Natural killer cell (primary cell): ENCODE measurements around the gene RECK. TPM values are rescaled to one million over a fixed set of nuclear protein-coding genes. Genes with fewer than 3 reads are reported as not detected.

ENCODE experiments used
- ATAC-seq, 3 donors: fragments of 150-1000 bp in 2 of 3; fragments of 200-7000 bp in 1 of 3; cut with Tn5 transposase; 1 replicate in 1 of 3; 2 replicates in 2 of 3; pipeline ENCODE4 v1.10.0; 2021; ENCODE audit warnings: mild to moderate bottlenecking in 2 of 3, moderate library complexity in 2 of 3
- DNase-seq, 2 donors: peaks; one replicate each; pipeline versions ENCODE4 v3.0.0 to v3.0.0-alpha.2; 2013 to 2021; ENCODE audit warnings: mixed read lengths in 1 of 2
- H3K27ac ChIP-seq: one replicate; pipeline ENCODE4 v1.5.1; 2013; ENCODE audit warnings: mild to moderate bottlenecking, low read length
- H3K27me3 ChIP-seq: one replicate; pipeline ENCODE4 v1.6.1; 2013; ENCODE audit warnings: low read length; ENCODE audit not compliant: control insufficient read depth, insufficient read depth
- H3K36me3 ChIP-seq: one replicate; pipeline ENCODE4 v1.6.1; 2013; ENCODE audit warnings: low read length; ENCODE audit not compliant: control insufficient read depth, insufficient read depth
- H3K4me1 ChIP-seq: one replicate; pipeline ENCODE4 v1.6.1; 2013; ENCODE audit warnings: low read length; ENCODE audit not compliant: control insufficient read depth, insufficient read depth
- H3K4me3 ChIP-seq: one replicate; pipeline ENCODE4 v1.5.1; 2013; ENCODE audit warnings: low read length
- H3K9me3 ChIP-seq: one replicate; pipeline ENCODE4 v1.6.1; 2013; ENCODE audit warnings: low read length; ENCODE audit not compliant: control insufficient read depth, insufficient read depth
- H3K27ac Mint-ChIP-seq, 2 donors: one replicate each; pipeline ENCODE4 v1.8.0; 2022; ENCODE audit warnings: mild to moderate bottlenecking in 2 of 2, mixed read lengths in 2 of 2, moderate library complexity in 1 of 2
- H3K27me3 Mint-ChIP-seq, 2 donors: one replicate each; pipeline ENCODE4 v1.8.0; 2022; ENCODE audit warnings: low read depth in 2 of 2, mixed read lengths in 2 of 2
- H3K36me3 Mint-ChIP-seq: one replicate; pipeline ENCODE4 v1.8.0; 2022; ENCODE audit warnings: mixed read lengths
- H3K4me1 Mint-ChIP-seq, 2 donors: one replicate each; pipeline ENCODE4 v1.8.0; 2022; ENCODE audit warnings: mixed read lengths in 2 of 2
- H3K4me3 Mint-ChIP-seq: one replicate; pipeline ENCODE4 v1.8.0; 2022; ENCODE audit warnings: mild to moderate bottlenecking, moderate library complexity, mixed read lengths
- H3K9me3 Mint-ChIP-seq, 2 donors: one replicate each; pipeline ENCODE4 v1.8.0; 2022; ENCODE audit warnings: mixed read lengths in 2 of 2
- CTCF ChIP-seq: fragments of 200-600 bp; IDR thresholded peaks from one replicate; pipeline ENCODE4 v1.8.0; 2022; ENCODE audit warnings: antibody characterized with exemption
- WGBS: methylation state at CpG from one replicate; pipeline ENCODE4 v1.1.7; 2013; ENCODE audit warnings: missing lambda C conversion rate; ENCODE audit not compliant: insufficient coverage; 5-methylcytosine and 5-hydroxymethylcytosine counted together
- intact Hi-C: fragments of 100-400 bp; cut with micrococcal nuclease; formaldehyde crosslinking; loops from one replicate; pipeline ENCODE4 v1.14.2; 2022
- total RNA-seq, 4 donors: library from RNA; stranded (reverse); fragments of 120-200 nt in 1 of 4; gene quantifications; one replicate each; pipeline versions ENCODE4 v1.2.3 to v1.2.4, GENCODE V29; 2013 to 2022

The RECK gene
- total RNA-seq, 3 donors from 2014 or later (not counting 1 experiment from before 2014, with no cell fraction given), result 7.4 to 10.3 (median 8.0) TPM

GRCh38 chr9:36120705-36121104 is 84.0 kb downstream of the RECK start:
- intact Hi-C loops, result no loop called here
- H3K9me3 ChIP-seq, result no peaks in the 10 kb centered on the region
- ATAC-seq (no peak), DNase-seq (no peak)
- no peak overlapping the region for H3K4me3 ChIP-seq
- Mint-ChIP-seq H3K36me3 (no peaks in the 10 kb centered on the region), H3K27me3 (no peaks in the 10 kb centered on the region), H3K4me1 (peaks cover 0 to 6% of the 10 kb centered on the region in 2 donors), H3K27ac (no peak overlapping the region), H3K4me3 (no peak overlapping the region), H3K9me3 (no peaks in the 10 kb centered on the region)
- WGBS, result 91% methylated on average over 4 of the region's 4 CpGs
- TF ChIP-seq CTCF, result no peak
- H3K36me3 ChIP-seq, result peaks cover 2% of the 10 kb centered on the region
- no peaks in the 10 kb centered on the region for H3K4me1 ChIP-seq
- H3K27ac ChIP-seq, result no peak overlapping the region
- H3K27me3 ChIP-seq, result no peaks in the 10 kb centered on the region

- Mint-ChIP-seq H3K9me3 (no peaks in the 10 kb centered on the region), H3K4me1 (peaks cover 2 to 9% of the 10 kb centered on the region in 2 donors), H3K27ac (peak overlapping the region in 1 of 2 donors; percentile 53), H3K36me3 (no peaks in the 10 kb centered on the region), H3K4me3 (no peak overlapping the region), H3K27me3 (no peaks in the 10 kb centered on the region)
- H3K9me3 ChIP-seq, result no peaks in the 10 kb centered on the region
- H3K36me3 ChIP-seq, result peaks cover 2% of the 10 kb centered on the region
- no peaks in the 10 kb centered on the region for H3K27me3 ChIP-seq
- WGBS, result 96% methylated on average over 7 of the region's 7 CpGs
- no peak overlapping the region for H3K4me3 ChIP-seq
- intact Hi-C loops, result no loop called here
- DNase-seq (no peak), ATAC-seq (no peak)
- H3K4me1 ChIP-seq, result peaks cover 2% of the 10 kb centered on the region
- no peak overlapping the region for H3K27ac ChIP-seq
- no peak for TF ChIP-seq CTCF
Observed at GRCh38 chr9:36121971-36122370, 85.3 kb downstream of the RECK start.

- no peak overlapping the region for H3K4me3 ChIP-seq
- no peaks in the 10 kb centered on the region for H3K36me3 Mint-ChIP-seq
- no peaks in the 10 kb centered on the region for H3K27me3 Mint-ChIP-seq
- H3K27ac Mint-ChIP-seq, result no peak overlapping the region
- DNase-seq (no peak), ATAC-seq (no peak)
- peaks cover 16 to 24% of the 10 kb centered on the region in 2 donors for H3K4me1 Mint-ChIP-seq
- H3K4me3 Mint-ChIP-seq, result no peak overlapping the region
- no CpG with 5 or more reads among the region's 2 CpGs for WGBS
- H3K27ac ChIP-seq, result no peak overlapping the region
- H3K36me3 ChIP-seq, result peaks cover 2% of the 10 kb centered on the region
- H3K27me3 ChIP-seq, result no peaks in the 10 kb centered on the region
- no peaks in the 10 kb centered on the region for H3K9me3 ChIP-seq
- peaks cover 17% of the 10 kb centered on the region for H3K4me1 ChIP-seq
- H3K9me3 Mint-ChIP-seq, result no peaks in the 10 kb centered on the region
- no peak for TF ChIP-seq CTCF
- intact Hi-C loops, result no loop called here
Observed at GRCh38 chr9:36123515-36123914, 86.8 kb downstream of the RECK start.
